Measurements from ENCODE around the gene STX16. TPM values are rescaled to one million over a fixed set of nuclear protein-coding genes. Genes with fewer than 3 reads are reported as not detected.

The STX16 gene
- total RNA-seq, 1 donor from 2014 or later, result 47.7 TPM

- FAIRE-seq (no peak), DNase-seq (ENCODE audit: low read depth) (no peak)
- H3K36me3 ChIP-seq (ENCODE audit: control insufficient read depth, insufficient read depth, low read length), result no peaks in the 10 kb centered on the region
- H3K4me3 ChIP-seq (ENCODE audit: low read depth, low read length), result no peak overlapping the region
- TF ChIP-seq CTCF (IDR thresholded peaks at IDR 0.05; ENCODE audit: insufficient read depth, low read length, severe bottlenecking), result no peak
- H3K27me3 ChIP-seq (ENCODE audit: control insufficient read depth, insufficient read depth, low read length), result no peaks in the 10 kb centered on the region
Measured at GRCh38 chr20:58714923-58715351, 63.9 kb downstream of the STX16 start.

GRCh38 chr20:58715391-58715800, 64.3 kb downstream of the STX16 start:
- TF ChIP-seq CTCF (IDR thresholded peaks at IDR 0.05; ENCODE audit: insufficient read depth, low read length, severe bottlenecking), result no peak
- no peak for FAIRE-seq
- no peak for DNase-seq (ENCODE audit: low read depth)

GRCh38 chr20:58715801-58716475, 64.9 kb downstream of the STX16 start:
- DNase-seq (ENCODE audit: low read depth) (no peak), FAIRE-seq (no peak)
- Histone ChIP-seq H3K4me3 (ENCODE audit: low read depth, low read length) (no peak overlapping the region), H3K27me3 (ENCODE audit: control insufficient read depth, insufficient read depth, low read length) (no peaks in the 10 kb centered on the region), H3K36me3 (ENCODE audit: control insufficient read depth, insufficient read depth, low read length) (no peaks in the 10 kb centered on the region)
- TF ChIP-seq CTCF (IDR thresholded peaks at IDR 0.05; ENCODE audit: insufficient read depth, low read length, severe bottlenecking), result no peak

More at GRCh38 chr20:58715391-58715800, 64.3 kb downstream of the STX16 start:
- Histone ChIP-seq H3K27me3 (ENCODE audit: control insufficient read depth, insufficient read depth, low read length) (no peaks in the 10 kb centered on the region), H3K36me3 (ENCODE audit: control insufficient read depth, insufficient read depth, low read length) (no peaks in the 10 kb centered on the region), H3K4me3 (ENCODE audit: low read depth, low read length) (no peak overlapping the region)

GRCh38 chr20:58716476-58717277, 65.6 kb downstream of the STX16 start:
- DNase-seq (ENCODE audit: low read depth), result no peak
- TF ChIP-seq CTCF (IDR thresholded peaks at IDR 0.05; ENCODE audit: insufficient read depth, low read length, severe bottlenecking), result no peak
- H3K4me3 ChIP-seq (ENCODE audit: low read depth, low read length), result no peak overlapping the region
- H3K27me3 ChIP-seq (ENCODE audit: control insufficient read depth, insufficient read depth, low read length), result no peaks in the 10 kb centered on the region
- H3K36me3 ChIP-seq (ENCODE audit: control insufficient read depth, insufficient read depth, low read length), result no peaks in the 10 kb centered on the region
- FAIRE-seq, result no peak

- FAIRE-seq, result no peak
- H3K27me3 ChIP-seq (ENCODE audit: control insufficient read depth, insufficient read depth, low read length), result no peaks in the 10 kb centered on the region
Measured at GRCh38 chr20:58717278-58718091, 66.4 kb downstream of the STX16 start.

More at GRCh38 chr20:58717278-58718091, 66.4 kb downstream of the STX16 start:
- Histone ChIP-seq H3K36me3 (ENCODE audit: control insufficient read depth, insufficient read depth, low read length) (no peaks in the 10 kb centered on the region), H3K4me3 (ENCODE audit: low read depth, low read length) (no peak overlapping the region)
- no peak for TF ChIP-seq CTCF (IDR thresholded peaks at IDR 0.05; ENCODE audit: insufficient read depth, low read length, severe bottlenecking)
- no peak for DNase-seq (ENCODE audit: low read depth)
